Lower lobe of right lung (tissue), 2 donors: ENCODE results near the gene TMEM106C. TPM values are rescaled to one million over a fixed set of nuclear protein-coding genes. Genes with fewer than 3 reads are reported as not detected.

Experiments
- ATAC-seq, 2 donors: fragments of 200-7000 bp; cut with Tn5 transposase; one replicate each; pipeline ENCODE4 v1.9.1; 2020 to 2022; ENCODE audit warnings: mild to moderate bottlenecking in 2 of 2, moderate library complexity in 2 of 2
- DNase-seq: peaks from one replicate; pipeline ENCODE4 v3.0.0-alpha.2; 2020
- H3K27ac ChIP-seq: fragments of 200-600 bp; one replicate; pipeline ENCODE4 v1.8.0; 2022
- H3K27me3 ChIP-seq: fragments of 200-600 bp; one replicate; pipeline ENCODE4 v1.8.0; 2022; ENCODE audit warnings: low read depth
- H3K36me3 ChIP-seq: fragments of 200-600 bp; one replicate; pipeline ENCODE4 v1.8.0; 2022; ENCODE audit warnings: mild to moderate bottlenecking
- H3K4me1 ChIP-seq: fragments of 200-600 bp; one replicate; pipeline ENCODE4 v1.8.0; 2022
- H3K4me3 ChIP-seq: fragments of 200-600 bp; one replicate; pipeline ENCODE4 v1.8.0; 2022; ENCODE audit warnings: mild to moderate bottlenecking
- H3K9me3 ChIP-seq: fragments of 200-600 bp; one replicate; pipeline ENCODE4 v1.8.0; 2022
- CTCF ChIP-seq: fragments of 200-600 bp; IDR thresholded peaks from one replicate; pipeline ENCODE4 v1.8.0; 2022; ENCODE audit warnings: antibody characterized with exemption, mild to moderate bottlenecking
- intact Hi-C: fragments of 100-400 bp; cut with DNase I; formaldehyde crosslinking; loops from one replicate; pipeline ENCODE4 v1.11.0; 2022
- total RNA-seq: library from RNA; stranded (reverse); fragmentation: NEBNext Ultra II Directional; extraction: Animal tissue kit (Norgen Biotek cat#: 25700); gene quantifications from one replicate; pipeline ENCODE4 v1.2.1, GENCODE V29; 2021
- donor health status: DM: no; HTN: yes; CAD: no; lungs with severe emphysema.

The TMEM106C gene
- total RNA-seq, 1 donor from 2014 or later = 39.3 TPM

- DNase-seq = no peak
- peaks cover 6% of the 10 kb centered on the region for H3K27me3 ChIP-seq
- no peak for TF ChIP-seq CTCF
- no peak overlapping the region for H3K4me3 ChIP-seq
- intact Hi-C loops = no loop called here
- H3K4me1 ChIP-seq = no peaks in the 10 kb centered on the region
- no peak for ATAC-seq
- H3K36me3 ChIP-seq = no peaks in the 10 kb centered on the region
- no peak overlapping the region for H3K27ac ChIP-seq
- H3K9me3 ChIP-seq = no peaks in the 10 kb centered on the region
Measured at GRCh38 chr12:47980197-47980596, 16.8 kb downstream of the TMEM106C start.

- intact Hi-C loops = no loop called here
- H3K27me3 ChIP-seq = peaks cover 6% of the 10 kb centered on the region
- peak in 1 of 2 donors; percentile 3 for ATAC-seq
- no peaks in the 10 kb centered on the region for H3K4me1 ChIP-seq
- no peak overlapping the region for H3K27ac ChIP-seq
- H3K36me3 ChIP-seq = no peaks in the 10 kb centered on the region
- DNase-seq = no peak
- H3K4me3 ChIP-seq = no peak overlapping the region
- no peak for TF ChIP-seq CTCF
- H3K9me3 ChIP-seq = no peaks in the 10 kb centered on the region
Measured at GRCh38 chr12:47980779-47981495, 17.5 kb downstream of the TMEM106C start.

GRCh38 chr12:47981496-47982260 is 18.3 kb downstream of the TMEM106C start:
- DNase-seq (no peak), ATAC-seq (peak; percentile 20 to 51)
- Histone ChIP-seq H3K9me3 (no peaks in the 10 kb centered on the region), H3K4me1 (no peaks in the 10 kb centered on the region), H3K4me3 (no peak overlapping the region), H3K27ac (no peak overlapping the region), H3K27me3 (peaks cover 6% of the 10 kb centered on the region), H3K36me3 (no peaks in the 10 kb centered on the region)
- intact Hi-C loops = no loop called here
- no peak for TF ChIP-seq CTCF

GRCh38 chr12:47982311-47982710 is 18.9 kb downstream of the TMEM106C start:
- Histone ChIP-seq H3K36me3 (no peaks in the 10 kb centered on the region), H3K4me1 (no peaks in the 10 kb centered on the region), H3K27ac (no peak overlapping the region), H3K9me3 (no peaks in the 10 kb centered on the region), H3K4me3 (no peak overlapping the region), H3K27me3 (peaks cover 6% of the 10 kb centered on the region)
- TF ChIP-seq CTCF = no peak
- DNase-seq = no peak
- ATAC-seq = no peak
- intact Hi-C loops = no loop called here

GRCh38 chr12:47982770-47983169 is 19.4 kb downstream of the TMEM106C start:
- Histone ChIP-seq H3K27me3 (peaks cover 6% of the 10 kb centered on the region), H3K36me3 (no peaks in the 10 kb centered on the region), H3K9me3 (no peaks in the 10 kb centered on the region), H3K4me1 (no peaks in the 10 kb centered on the region), H3K27ac (no peak overlapping the region), H3K4me3 (no peak overlapping the region)
- DNase-seq = no peak
- intact Hi-C loops = no loop called here
- no peak for TF ChIP-seq CTCF
- ATAC-seq = no peak
